HepG2 (cell line): ENCODE data around the gene ZDHHC11. TPM values are rescaled to one million over a fixed set of nuclear protein-coding genes. Genes with fewer than 3 reads are reported as not detected.

Source experiments
- ARHGAP35 ChIP-seq: sonication (generic); formaldehyde crosslinking; IDR thresholded peaks from 2 replicates; pipeline ENCODE4 v1.9.0; 2022; ENCODE audit warnings: mild to moderate bottlenecking, inconsistent platforms, moderate library complexity, missing genetic modification reagents, borderline replicate concordance
- ELF4 ChIP-seq: sonication (generic); formaldehyde crosslinking; IDR thresholded peaks from 2 replicates; pipeline ENCODE4 v1.5.0; 2020; ENCODE audit warnings: missing genetic modification reagents, mild to moderate bottlenecking, moderate library complexity, borderline replicate concordance
- HOXA9 ChIP-seq: sonication (generic); formaldehyde crosslinking; IDR thresholded peaks from 2 replicates; pipeline ENCODE4 v1.8.1; 2022; ENCODE audit warnings: missing genetic modification reagents, mild to moderate bottlenecking, moderate library complexity, borderline replicate concordance
- KLF12 ChIP-seq: sonication (generic); formaldehyde crosslinking; IDR thresholded peaks from 2 replicates; pipeline ENCODE4 v1.4.0; 2020; ENCODE audit warnings: missing genetic modification reagents, borderline replicate concordance
- MAZ ChIP-seq, 2 experiments: sonication (generic) in 1 of 2; formaldehyde crosslinking in 1 of 2; IDR thresholded peaks; 2 replicates each; pipeline versions ENCODE4 v1.5.0 to v1.6.1; 2012 to 2020; ENCODE audit warnings: low read depth in 2 of 2, mild to moderate bottlenecking in 2 of 2, borderline replicate concordance in 1 of 2, improper control_type of control experiment in 1 of 2, low read length in 1 of 2, missing genetic modification reagents in 1 of 2, moderate library complexity in 1 of 2
- MXI1 ChIP-seq: IDR thresholded peaks from 3 replicates; pipeline ENCODE4 v1.6.1; 2012; ENCODE audit warnings: low read depth, low read length, inconsistent platforms, borderline replicate concordance
- NFE2L1 ChIP-seq: sonication (generic); formaldehyde crosslinking; IDR thresholded peaks from 2 replicates; pipeline ENCODE4 v1.4.0; 2020; ENCODE audit warnings: missing genetic modification reagents, mild to moderate bottlenecking, borderline replicate concordance
- NFIB ChIP-seq: sonication (generic); formaldehyde crosslinking; IDR thresholded peaks from 2 replicates; pipeline ENCODE4 v1.9.0; 2021; ENCODE audit warnings: missing genetic modification reagents, mild to moderate bottlenecking, borderline replicate concordance
- NFRKB ChIP-seq: fragments of 450-650 bp; IDR thresholded peaks from 2 replicates; pipeline ENCODE4 v1.6.1; 2017
- RELA ChIP-seq: sonication (generic); formaldehyde crosslinking; IDR thresholded peaks from 2 replicates; pipeline ENCODE4 v1.4.0; 2020; ENCODE audit warnings: missing genetic modification reagents
- RXRB ChIP-seq: IDR thresholded peaks from 2 replicates; pipeline ENCODE4 v1.6.1; 2016; ENCODE audit warnings: borderline replicate concordance, missing genetic modification reagents, missing compliant biosample characterization
- SKIL ChIP-seq: sonication (generic); formaldehyde crosslinking; IDR thresholded peaks from 2 replicates; pipeline ENCODE4 v1.8.0; 2022; ENCODE audit warnings: missing genetic modification reagents, mild to moderate bottlenecking, moderate library complexity, borderline replicate concordance
- TFDP1 ChIP-seq: IDR thresholded peaks from 2 replicates; pipeline ENCODE4 v1.6.1; 2016; ENCODE audit warnings: missing compliant biosample characterization, missing genetic modification reagents, borderline replicate concordance
- TFDP2 ChIP-seq: sonication (generic); formaldehyde crosslinking; IDR thresholded peaks from 2 replicates; pipeline ENCODE4 v1.4.0; 2020; ENCODE audit warnings: missing genetic modification reagents
- ZNF234 ChIP-seq: sonication (generic); formaldehyde crosslinking; conservative IDR thresholded peaks from 2 replicates; pipeline ENCODE4 v1.5.1; 2020; ENCODE audit warnings: mild to moderate bottlenecking, missing genetic modification reagents
- ZNF460 ChIP-seq: sonication (generic); formaldehyde crosslinking; IDR thresholded peaks from 2 replicates; pipeline ENCODE4 v1.5.1; 2020; ENCODE audit warnings: missing genetic modification reagents, mild to moderate bottlenecking, borderline replicate concordance
- ZNF713 ChIP-seq: sonication (generic); formaldehyde crosslinking; IDR thresholded peaks from 2 replicates; pipeline ENCODE4 v1.4.0; 2020; ENCODE audit warnings: mild to moderate bottlenecking, missing genetic modification reagents
- ZNF747 ChIP-seq: sonication (generic); formaldehyde crosslinking; IDR thresholded peaks from 2 replicates; pipeline ENCODE4 v1.8.1; 2023; ENCODE audit warnings: missing genetic modification reagents, mild to moderate bottlenecking, borderline replicate concordance
- ZNF773 ChIP-seq: sonication (generic); formaldehyde crosslinking; IDR thresholded peaks from 2 replicates; pipeline ENCODE4 v1.4.0; 2020; ENCODE audit warnings: missing genetic modification reagents, borderline replicate concordance
- ZSCAN21 ChIP-seq: sonication (generic); formaldehyde crosslinking; IDR thresholded peaks from 2 replicates; pipeline ENCODE4 v1.8.0; 2022; ENCODE audit warnings: mild to moderate bottlenecking, missing genetic modification reagents, moderate library complexity, borderline replicate concordance
- polyA plus RNA-seq, 8 experiments: library from polyadenylated mRNA; depleted of rRNA in 3 of 8; stranded (reverse) in 7 of 8; unstranded in 1 of 8; fragments of >200 nt; fragmentation: Illumina TruSeq in 4 of 8; extraction: Trizol in 4 of 8; gene quantifications; 2 replicates each; pipeline versions ENCODE4 v1.2.1 to v1.2.3, GENCODE V29; 2011 to 2016; ENCODE audit warnings: low read depth in 4 of 8, missing spikeins in 1 of 8, mixed read lengths in 1 of 8; ENCODE audit not compliant: insufficient read depth in 1 of 8
- total RNA-seq, 5 experiments: library from RNA; depleted of rRNA; stranded (reverse); fragments of >200 nt; fragmentation: Illumina TruSeq; extraction: Trizol; gene quantifications; 2 replicates each; pipeline ENCODE4 v1.2.3, GENCODE V29; 2016; ENCODE audit warnings: low read depth in 1 of 5
- TF ChIP-seq, protein P1 (sequence below): sonication (generic); formaldehyde crosslinking; IDR thresholded peaks from 2 replicates; pipeline ENCODE4 v1.8.0; 2022; ENCODE audit warnings: mild to moderate bottlenecking, missing genetic modification reagents; ENCODE audit not compliant: insufficient replicate concordance
- TF ChIP-seq, protein P2 (sequence below): IDR thresholded peaks from 2 replicates; pipeline ENCODE4 v1.6.1; 2016; ENCODE audit warnings: low read depth, borderline replicate concordance

The ZDHHC11 gene
- total and polyA plus RNA-seq, 2 of the 13 experiments (the other 11 are each of a cell fraction or from before 2014, with no cell fraction given): 2.1 to 4.0 TPM

- TF ChIP-seq, protein P1, sequence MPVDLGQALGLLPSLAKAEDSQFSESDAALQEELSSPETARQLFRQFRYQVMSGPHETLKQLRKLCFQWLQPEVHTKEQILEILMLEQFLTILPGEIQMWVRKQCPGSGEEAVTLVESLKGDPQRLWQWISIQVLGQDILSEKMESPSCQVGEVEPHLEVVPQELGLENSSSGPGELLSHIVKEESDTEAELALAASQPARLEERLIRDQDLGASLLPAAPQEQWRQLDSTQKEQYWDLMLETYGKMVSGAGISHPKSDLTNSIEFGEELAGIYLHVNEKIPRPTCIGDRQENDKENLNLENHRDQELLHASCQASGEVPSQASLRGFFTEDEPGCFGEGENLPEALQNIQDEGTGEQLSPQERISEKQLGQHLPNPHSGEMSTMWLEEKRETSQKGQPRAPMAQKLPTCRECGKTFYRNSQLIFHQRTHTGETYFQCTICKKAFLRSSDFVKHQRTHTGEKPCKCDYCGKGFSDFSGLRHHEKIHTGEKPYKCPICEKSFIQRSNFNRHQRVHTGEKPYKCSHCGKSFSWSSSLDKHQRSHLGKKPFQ (CRISPR knock-in tag): no peak
- TF ChIP-seq ZNF713 (CRISPR knock-in tag): no peak
- TF ChIP-seq ZNF460 (CRISPR knock-in tag): no peak
- TF ChIP-seq, protein P2, sequence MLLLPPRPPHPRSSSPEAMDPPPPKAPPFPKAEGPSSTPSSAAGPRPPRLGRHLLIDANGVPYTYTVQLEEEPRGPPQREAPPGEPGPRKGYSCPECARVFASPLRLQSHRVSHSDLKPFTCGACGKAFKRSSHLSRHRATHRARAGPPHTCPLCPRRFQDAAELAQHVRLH (CRISPR knock-in tag): no peak
- TF ChIP-seq ELF4 (CRISPR knock-in tag): no peak
- no peak for TF ChIP-seq MAZ (IDR thresholded peaks at IDR 0.05; ENCODE audit: borderline replicate concordance, low read depth, low read length)
- no peak for TF ChIP-seq MAZ (CRISPR knock-in tag; IDR thresholded peaks at IDR 0.05; ENCODE audit: low read depth)
- TF ChIP-seq ZNF773 (CRISPR knock-in tag): no peak
- TF ChIP-seq MXI1: peak; percentile 79; the same call in 2 of the 3 replicates
- no peak for TF ChIP-seq NFRKB
- TF ChIP-seq HOXA9: no peak
- TF ChIP-seq ZNF747 (CRISPR knock-in tag): no peak
- no peak for TF ChIP-seq SKIL
- no peak for TF ChIP-seq ARHGAP35 (CRISPR knock-in tag)
- no peak for TF ChIP-seq TFDP1 (CRISPR knock-in tag)
- TF ChIP-seq RXRB (CRISPR knock-in tag): peak; percentile 67; the same call in 1 of the 2 replicates
- TF ChIP-seq TFDP2 (CRISPR knock-in tag): no peak
- TF ChIP-seq NFE2L1 (CRISPR knock-in tag): no peak
- no peak for TF ChIP-seq RELA (CRISPR knock-in tag)
- no peak for TF ChIP-seq NFIB (CRISPR knock-in tag)
- no peak for TF ChIP-seq KLF12
- TF ChIP-seq ZNF234: no peak
- TF ChIP-seq ZSCAN21: peak; percentile 37; the same call in 1 of the 2 replicates
Observed at GRCh38 chr5:757931-758697, 92.7 kb downstream of the ZDHHC11 start (continued).
